PC-3 (cell line): ENCODE measurements around the gene SUMO2. TPM values are rescaled to one million over a fixed set of nuclear protein-coding genes. Genes with fewer than 3 reads are reported as not detected.
"Not testable (repeated sequence)": the region's sequence is repeated elsewhere in the genome, so short reads cannot be mapped to it uniquely, and the experiment has no call there.

Experiments used
- ATAC-seq: fragments of 200-7000 bp; cut with Tn5 transposase; 2 replicates; pipeline ENCODE4 v1.9.1; 2020; ENCODE audit warnings: mild to moderate bottlenecking, moderate library complexity
- BruUV-seq: library from RNA; stranded (reverse); fragments of 400-500 nt; replicated peaks from 2 replicates; lab custom pipeline; 2021; lab: Mats Ljungman, UMichigan
- CTCF ChIA-PET: fragments of 300-600 bp; sonication (Branson Sonifier 250); formaldehyde crosslinking; loops from one replicate; lab custom pipeline; 2022; ENCODE audit warnings: antibody characterized with exemption; lab: Charles Lee
- POLR2A ChIA-PET: fragments of 300-600 bp; sonication (Branson Sonifier 250); formaldehyde crosslinking; loops from one replicate; lab custom pipeline; 2022; ENCODE audit warnings: antibody characterized with exemption; ENCODE audit not compliant: unreplicated experiment; lab: Charles Lee
- DNase-seq: peaks from one replicate; pipeline ENCODE4 v3.0.0-alpha.2; 2015
- H2AFZ ChIP-seq: fragments of 300-600 bp; sonication (generic); 2 replicates; pipeline ENCODE4 v1.6.0; 2016; ENCODE audit warnings: antibody characterized with exemption, low read length
- H3F3A ChIP-seq: fragments of 300-600 bp; sonication (generic); one replicate; pipeline ENCODE4 v1.6.0; 2017; ENCODE audit warnings: antibody characterized with exemption, low read length, control low read depth, mild to moderate bottlenecking; ENCODE audit not compliant: unreplicated experiment
- H3K27ac ChIP-seq: fragments of 300-600 bp; sonication (generic); 2 replicates; pipeline ENCODE4 v1.5.1; 2016; ENCODE audit warnings: mild to moderate bottlenecking, low read length
- H3K27me3 ChIP-seq: fragments of 300-600 bp; sonication (generic); 2 replicates; pipeline ENCODE4 v1.6.1; 2016; ENCODE audit warnings: low read length, mixed read lengths
- H3K36me3 ChIP-seq: fragments of 300-600 bp; sonication (generic); 2 replicates; pipeline ENCODE4 v1.6.1; 2016; ENCODE audit warnings: low read depth, mixed run types, low read length, mixed read lengths
- H3K4me1 ChIP-seq: fragments of 300-600 bp; sonication (generic); 2 replicates; pipeline ENCODE4 v1.5.1; 2016; ENCODE audit warnings: low read length; ENCODE audit not compliant: insufficient read depth
- H3K4me2 ChIP-seq: fragments of 300-600 bp; sonication (generic); 2 replicates; pipeline ENCODE4 v1.6.0; 2016; ENCODE audit warnings: low read length
- H3K4me3 ChIP-seq: fragments of 300-600 bp; sonication (generic); 2 replicates; pipeline ENCODE4 v1.5.1; 2016; ENCODE audit warnings: mild to moderate bottlenecking, low read length, mixed read lengths
- H3K79me2 ChIP-seq: fragments of 300-600 bp; sonication (generic); 2 replicates; pipeline ENCODE4 v1.6.1; 2017; ENCODE audit warnings: low read length, mixed read lengths
- H3K9ac ChIP-seq: fragments of 300-600 bp; sonication (generic); 2 replicates; pipeline ENCODE4 v1.6.0; 2016; ENCODE audit warnings: mild to moderate bottlenecking, low read length
- H3K9me2 ChIP-seq: fragments of 300-600 bp; sonication (generic); replicated peaks from 2 replicates; pipeline ENCODE4 v1.6.1; 2016; ENCODE audit warnings: mixed run types, low read length, mixed read lengths
- H3K9me3 ChIP-seq: fragments of 300-600 bp; sonication (generic); 2 replicates; pipeline ENCODE4 v1.6.1; 2016; ENCODE audit warnings: low read length, mixed read lengths
- H4K20me1 ChIP-seq: fragments of 300-600 bp; sonication (generic); 2 replicates; pipeline ENCODE4 v1.6.1; 2016; ENCODE audit warnings: low read length, mixed read lengths
- EZH2 ChIP-seq: fragments of 300-600 bp; sonication (generic); IDR thresholded peaks from one replicate; pipeline ENCODE4 v1.6.1; 2017; ENCODE audit warnings: antibody characterized with exemption, mild to moderate bottlenecking, low read length; ENCODE audit not compliant: unreplicated experiment
- EZH2phosphoT487 ChIP-seq: fragments of 300-600 bp; sonication (generic); IDR thresholded peaks from 2 replicates; pipeline ENCODE4 v1.6.1; 2018; ENCODE audit warnings: mild to moderate bottlenecking, antibody characterized with exemption, low read length, borderline replicate concordance
- intact Hi-C: fragments of 100-400 bp; cut with micrococcal nuclease; formaldehyde crosslinking; loops from 2 replicates; pipeline ENCODE4 v1.9.0; 2023
- total RNA-seq: library from RNA; depleted of rRNA; stranded (reverse); fragments of >200 nt; gene quantifications from 2 replicates; pipeline ENCODE4 v1.2.3, GENCODE V29; 2014
- TF ChIP-seq, protein P1 (sequence below): fragments of 300-600 bp; sonication (generic); conservative IDR thresholded peaks from 2 replicates; pipeline ENCODE4 v1.5.1; 2017; ENCODE audit warnings: antibody characterized with exemption, low read depth, mild to moderate bottlenecking, low read length

The SUMO2 gene
- total RNA-seq, 1 experiment from 2014 or later: 282 TPM

DNA sequence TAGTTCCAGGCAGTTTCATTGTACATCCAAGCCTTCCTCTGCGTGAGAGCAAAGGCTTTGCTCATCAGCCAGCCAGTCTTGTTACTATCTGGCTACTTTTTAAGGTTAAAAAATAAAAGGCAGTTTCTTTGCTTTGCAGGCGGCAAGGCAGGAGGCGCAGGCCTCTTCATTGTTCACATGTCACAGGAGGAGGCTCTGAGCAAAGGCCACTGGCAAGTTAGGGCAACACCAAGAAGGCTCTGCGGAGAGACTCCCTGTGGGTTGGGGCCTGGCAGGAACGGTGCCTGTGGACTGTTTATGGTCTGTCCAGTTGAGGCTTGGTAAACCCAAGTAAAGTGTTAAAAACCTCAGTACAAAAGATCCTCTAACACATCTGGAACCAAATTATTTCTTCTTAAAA, 47.3 kb downstream of the SUMO2 start:
- no peaks in the 10 kb centered on the region for H3K9me2 ChIP-seq
- no peaks in the 10 kb centered on the region for H3K9me3 ChIP-seq
- no peak overlapping the region for H3K4me3 ChIP-seq
- no peak overlapping the region for H2AFZ ChIP-seq
- intact Hi-C loops: no loop called here
- H4K20me1 ChIP-seq: no peaks in the 10 kb centered on the region
- H3K4me1 ChIP-seq: peaks cover 24% of the 10 kb centered on the region
- H3K27ac ChIP-seq: no peak overlapping the region
- peaks cover 43% of the 10 kb centered on the region for H3K79me2 ChIP-seq
- no peaks in the 10 kb centered on the region for H3K27me3 ChIP-seq
- no peak overlapping the region for H3K4me2 ChIP-seq
- CTCF ChIA-PET: no interaction called here
- H3K9ac ChIP-seq: no peak overlapping the region
- DNase-seq: no peak
- no peak for ATAC-seq
- BruUV-seq: no TSS peak
- H3K36me3 ChIP-seq: peaks cover 39% of the 10 kb centered on the region
- TF ChIP-seq, protein P1, sequence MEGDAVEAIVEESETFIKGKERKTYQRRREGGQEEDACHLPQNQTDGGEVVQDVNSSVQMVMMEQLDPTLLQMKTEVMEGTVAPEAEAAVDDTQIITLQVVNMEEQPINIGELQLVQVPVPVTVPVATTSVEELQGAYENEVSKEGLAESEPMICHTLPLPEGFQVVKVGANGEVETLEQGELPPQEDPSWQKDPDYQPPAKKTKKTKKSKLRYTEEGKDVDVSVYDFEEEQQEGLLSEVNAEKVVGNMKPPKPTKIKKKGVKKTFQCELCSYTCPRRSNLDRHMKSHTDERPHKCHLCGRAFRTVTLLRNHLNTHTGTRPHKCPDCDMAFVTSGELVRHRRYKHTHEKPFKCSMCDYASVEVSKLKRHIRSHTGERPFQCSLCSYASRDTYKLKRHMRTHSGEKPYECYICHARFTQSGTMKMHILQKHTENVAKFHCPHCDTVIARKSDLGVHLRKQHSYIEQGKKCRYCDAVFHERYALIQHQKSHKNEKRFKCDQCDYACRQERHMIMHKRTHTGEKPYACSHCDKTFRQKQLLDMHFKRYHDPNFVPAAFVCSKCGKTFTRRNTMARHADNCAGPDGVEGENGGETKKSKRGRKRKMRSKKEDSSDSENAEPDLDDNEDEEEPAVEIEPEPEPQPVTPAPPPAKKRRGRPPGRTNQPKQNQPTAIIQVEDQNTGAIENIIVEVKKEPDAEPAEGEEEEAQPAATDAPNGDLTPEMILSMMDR: no peak
- TF ChIP-seq EZH2: no peak
- no peak for TF ChIP-seq EZH2phosphoT487
- POLR2A ChIA-PET: no interaction called here
- peaks cover 47% of the 10 kb centered on the region for H3F3A ChIP-seq

DNA sequence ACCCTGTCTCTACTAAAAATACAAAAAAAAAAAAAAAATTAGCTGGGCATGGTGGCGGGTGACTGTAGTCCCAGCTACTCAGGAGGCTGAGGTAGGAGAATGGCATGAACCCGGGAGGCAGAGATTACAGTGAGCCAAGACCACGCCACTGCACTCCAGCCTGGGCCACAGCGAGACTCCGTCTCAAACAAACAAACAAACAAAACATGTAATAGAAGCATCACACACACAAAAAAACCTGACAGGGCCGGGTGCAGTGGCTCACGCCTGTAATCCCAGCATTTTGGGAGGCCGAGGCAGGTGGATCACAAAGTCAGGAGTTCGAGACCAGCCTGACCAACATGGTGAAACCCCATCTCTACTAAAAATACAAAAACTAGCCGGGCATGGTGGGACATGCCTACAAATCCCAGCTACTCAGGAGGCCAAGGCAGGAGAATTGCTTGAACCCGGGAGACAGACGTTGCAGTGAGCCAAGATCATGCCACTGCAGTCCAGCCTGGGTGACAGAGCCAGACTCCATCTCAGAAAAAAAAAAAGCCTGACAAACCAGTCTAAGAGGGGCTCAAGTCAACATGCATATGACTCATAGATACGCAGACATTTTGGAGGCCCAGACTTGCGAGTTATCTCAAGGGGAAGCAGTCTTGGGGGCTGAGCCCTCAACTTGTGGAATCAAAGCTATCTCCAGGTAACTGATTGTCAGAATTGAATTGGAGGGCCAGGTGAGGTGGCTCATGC, 49.0 kb downstream of the SUMO2 start:
- H3K9me3 ChIP-seq, H3K27me3 ChIP-seq, BruUV-seq, ATAC-seq, CTCF ChIA-PET, H3K4me2 ChIP-seq, H3K9ac ChIP-seq, H3K27ac ChIP-seq, H3K9me2 ChIP-seq, H4K20me1 ChIP-seq, H2AFZ ChIP-seq, H3K4me3 ChIP-seq: not testable (repeated sequence)
- Histone ChIP-seq H3K36me3 (peaks cover 36% of the 10 kb centered on the region), H3K79me2 (peaks cover 43% of the 10 kb centered on the region), H3K4me1 (peaks cover 29% of the 10 kb centered on the region), H3F3A (peaks cover 39% of the 10 kb centered on the region)
- intact Hi-C loops: loop anchor here (5.0 kb wide), 1 partner anchor 69 kb away; no protein-coding TSS in a partner anchor
- POLR2A ChIA-PET: interaction anchor here (0.6 kb wide), 1 partner anchor 8 kb away, joined by 5 read pairs; no protein-coding TSS in a partner anchor
- DNase-seq: peak; percentile 59

DNA sequence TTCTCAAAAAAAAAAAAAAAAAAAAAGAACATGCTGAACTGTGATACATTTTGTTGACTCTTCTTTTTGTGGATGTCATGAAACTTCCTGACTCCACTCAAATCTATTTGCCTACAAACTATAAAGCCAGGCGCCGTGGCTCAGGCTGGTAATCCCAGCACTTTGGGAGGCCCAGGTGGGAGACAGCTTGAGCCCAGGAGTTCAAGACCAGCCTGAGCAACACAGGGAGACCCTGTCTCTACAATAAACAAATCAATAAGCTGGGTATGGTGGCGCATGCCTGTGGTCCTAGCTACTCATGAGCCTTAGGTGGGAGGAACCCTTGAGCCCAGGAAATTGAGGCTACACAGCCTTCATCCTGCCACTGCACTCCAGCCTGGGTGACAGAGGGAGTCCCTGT, 49.8 kb downstream of the SUMO2 start:
- no peak overlapping the region for H3K9ac ChIP-seq
- H3K9me3 ChIP-seq: no peaks in the 10 kb centered on the region
- ChIA-PET CTCF (interaction anchor here (0.7 kb wide), 1 partner anchor 56 kb away, joined by 12 read pairs; no protein-coding TSS in a partner anchor), POLR2A (interaction anchor here (0.7 kb wide), 1 partner anchor 18 kb away, joined by 3 read pairs; no protein-coding TSS in a partner anchor)
- H3K4me2 ChIP-seq: no peak overlapping the region
- peaks cover 38% of the 10 kb centered on the region for H3K79me2 ChIP-seq
- TF ChIP-seq, protein P1: no peak
- TF ChIP-seq EZH2phosphoT487 (no peak), EZH2 (no peak)
- peaks cover 32% of the 10 kb centered on the region for H3F3A ChIP-seq
- 0 out of 2 replicates have a peak overlapping the region, but pooled peaks have one; percentile 37 for H3K27ac ChIP-seq
- peaks cover 29% of the 10 kb centered on the region for H3K36me3 ChIP-seq
- intact Hi-C loops: loop anchor here (5.0 kb wide), 1 partner anchor 69 kb away; no protein-coding TSS in a partner anchor
- no peaks in the 10 kb centered on the region for H3K9me2 ChIP-seq
- ATAC-seq (peak; percentile 3; the same call in 1 of the 2 replicates), DNase-seq (peak; percentile 45)
- H3K4me3 ChIP-seq: no peak overlapping the region
- H3K27me3 ChIP-seq: no peaks in the 10 kb centered on the region
- TSS peak; percentile 50 for BruUV-seq
- no peaks in the 10 kb centered on the region for H4K20me1 ChIP-seq
- no peak overlapping the region for H2AFZ ChIP-seq
- H3K4me1 ChIP-seq: peaks cover 29% of the 10 kb centered on the region

DNA sequence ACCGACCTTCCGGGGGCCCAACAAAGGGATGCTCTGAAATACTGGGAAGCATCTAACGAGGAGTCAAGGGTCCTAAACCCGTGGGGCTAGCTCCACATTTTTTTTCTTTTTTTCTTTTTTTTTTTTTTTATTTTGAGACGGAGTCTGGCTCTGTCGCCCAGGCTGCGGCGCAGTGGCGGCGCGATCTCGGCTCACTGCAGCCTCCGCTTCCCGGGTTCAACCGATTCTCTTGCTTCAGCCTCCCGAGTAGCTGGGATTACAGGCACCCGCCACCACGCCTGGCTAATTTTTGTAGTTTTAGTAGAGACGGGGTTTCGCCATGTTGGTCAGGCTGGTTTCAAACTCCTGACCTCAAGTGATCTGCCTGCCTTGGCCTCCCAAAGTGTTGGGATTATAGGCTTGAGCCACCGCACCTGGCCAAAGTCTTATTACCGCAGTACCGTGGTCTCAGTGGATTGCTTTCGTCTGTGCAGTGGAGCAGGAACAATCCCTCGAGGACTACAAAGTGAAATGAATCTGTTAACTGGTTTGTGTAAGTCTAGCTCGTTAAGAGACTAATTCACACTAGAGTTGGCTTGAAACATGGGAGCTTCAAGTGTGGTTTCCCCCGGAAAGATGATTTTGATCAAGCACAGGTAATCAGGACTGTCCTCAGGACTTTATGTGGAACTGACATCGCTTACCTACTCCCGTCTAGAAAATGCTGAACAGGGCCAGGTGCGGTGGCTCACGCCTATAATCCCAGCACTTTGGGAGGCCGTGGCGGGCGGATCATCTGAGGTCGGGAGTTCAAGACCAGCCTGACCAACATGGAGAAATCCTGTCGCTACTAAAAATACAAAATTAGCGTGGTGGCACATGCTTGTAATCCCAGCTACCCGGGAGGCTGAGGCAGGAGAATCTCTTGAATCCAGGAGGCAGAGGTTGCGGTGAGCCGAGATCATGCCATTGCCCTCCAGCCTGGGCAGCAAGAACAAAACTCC, 50.5 kb downstream of the SUMO2 start:
- not testable (repeated sequence) for H3K27me3 ChIP-seq, H3K9me2 ChIP-seq, H3K9me3 ChIP-seq, ATAC-seq, BruUV-seq, H4K20me1 ChIP-seq, DNase-seq
- intact Hi-C loops: loop anchor here (5.0 kb wide), 1 partner anchor 70 kb away; no protein-coding TSS in a partner anchor
- CTCF ChIA-PET: interaction anchor here (0.7 to 1.9 kb wide), 4 partner anchors 9 to 72 kb away, joined by 6 to 24 read pairs (median 11); no protein-coding TSS in a partner anchor
- Histone ChIP-seq H3K79me2 (peaks cover 41% of the 10 kb centered on the region), H3K36me3 (peaks cover 27% of the 10 kb centered on the region), H3F3A (peaks cover 29% of the 10 kb centered on the region), H3K4me2 (peak overlapping the region; percentile 93), H2AFZ (peak overlapping the region; percentile 74), H3K4me1 (peaks cover 29% of the 10 kb centered on the region), H3K4me3 (peak overlapping the region; percentile 72), H3K9ac (peak overlapping the region; percentile 89), H3K27ac (peak overlapping the region; percentile 85)
- POLR2A ChIA-PET: interaction anchor here (0.7 to 1.3 kb wide), 2 partner anchors 19 to 27 kb away, joined by 3 to 5 read pairs; no protein-coding TSS in a partner anchor
